Mucosa of rectum (tissue), 2 donors: Measurements from ENCODE around the gene MED9.

ENCODE experiments used
- H3K27ac ChIP-seq, 2 donors: one replicate each; pipeline ENCODE4 v1.7.0; 2013; ENCODE audit warnings: inconsistent platforms in 2 of 2, low read depth in 2 of 2, low read length in 2 of 2
- H3K27me3 ChIP-seq, 2 donors: one replicate each; pipeline ENCODE4 v1.7.0; 2013; ENCODE audit warnings: low read length in 2 of 2; ENCODE audit not compliant: control insufficient read depth in 2 of 2, insufficient read depth in 2 of 2
- H3K36me3 ChIP-seq, 2 donors: one replicate each; pipeline ENCODE4 v1.7.0; 2013; ENCODE audit warnings: low read length in 2 of 2; ENCODE audit not compliant: control insufficient read depth in 2 of 2, insufficient read depth in 2 of 2
- H3K4me1 ChIP-seq, 2 donors: one replicate each; pipeline ENCODE4 v1.7.0; 2013; ENCODE audit warnings: low read length in 2 of 2, mild to moderate bottlenecking in 1 of 2; ENCODE audit not compliant: control insufficient read depth in 2 of 2, insufficient read depth in 2 of 2
- H3K4me3 ChIP-seq, 2 donors: one replicate each; pipeline ENCODE4 v1.7.0; 2013; ENCODE audit warnings: low read length in 2 of 2
- H3K9ac ChIP-seq, 2 donors: one replicate each; pipeline ENCODE4 v1.7.0; 2013; ENCODE audit warnings: low read length in 2 of 2, low read depth in 1 of 2, mild to moderate bottlenecking in 1 of 2
- H3K9me3 ChIP-seq, 2 donors: one replicate each; pipeline ENCODE4 v1.7.0; 2013; ENCODE audit warnings: low read length in 2 of 2; ENCODE audit not compliant: control insufficient read depth in 2 of 2
- donor health status: healthy.
- donor health status: Normal muscosa, but diverticular disease.

Gene MED9

DNA sequence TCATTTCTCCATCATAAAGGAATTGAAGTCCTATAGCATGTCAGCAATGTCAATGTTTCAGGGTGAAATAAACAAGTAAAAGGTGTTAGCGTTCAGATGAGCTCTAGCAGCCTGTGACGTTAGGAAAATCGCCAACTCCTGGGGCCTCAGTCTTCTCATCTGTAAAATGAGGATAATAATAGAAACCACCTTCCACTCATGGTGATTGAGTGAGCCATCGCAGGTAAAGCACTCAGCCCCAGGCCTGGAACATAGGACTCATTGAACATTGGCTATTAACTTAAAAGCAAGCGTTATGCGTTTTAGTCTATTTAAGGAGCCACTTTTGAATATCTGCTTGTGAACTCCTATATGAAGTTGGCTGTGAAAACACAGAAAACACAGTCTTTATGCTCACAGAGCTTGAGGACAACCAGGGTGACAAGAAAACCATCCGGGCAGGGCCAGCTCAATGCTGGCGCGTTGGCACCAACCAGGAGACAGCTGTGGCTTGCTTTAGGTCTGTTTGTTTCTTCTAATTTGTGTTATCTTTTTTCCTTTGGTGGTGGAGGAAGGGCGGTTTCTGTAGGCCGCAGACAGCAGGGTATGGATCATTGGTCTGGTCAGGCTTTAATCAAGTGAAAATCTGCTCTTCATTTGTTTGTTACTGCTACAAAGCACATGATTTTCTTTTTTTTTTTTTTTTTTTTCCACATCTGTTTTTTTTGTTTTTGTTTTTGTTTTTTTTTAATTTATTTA is 35.7 kb upstream of the MED9 start:
- Histone ChIP-seq H3K4me1 (peaks cover 1 to 10% of the 10 kb centered on the region in 2 donors), H3K36me3 (no peaks in the 10 kb centered on the region), H3K27ac (no peak overlapping the region), H3K27me3 (peaks cover 0 to 2% of the 10 kb centered on the region in 2 donors), H3K4me3 (no peak overlapping the region), H3K9me3 (no peaks in the 10 kb centered on the region), H3K9ac (no peak overlapping the region)

- Histone ChIP-seq H3K9me3 (no peaks in the 10 kb centered on the region), H3K9ac (no peak overlapping the region), H3K36me3 (no peaks in the 10 kb centered on the region), H3K4me1 (peaks cover 7 to 15% of the 10 kb centered on the region in 2 donors), H3K27ac (no peak overlapping the region), H3K4me3 (no peak overlapping the region), H3K27me3 (peaks cover 0 to 2% of the 10 kb centered on the region in 2 donors)
Observed at GRCh38 chr17:17443173-17443572, 33.6 kb upstream of the MED9 start.

DNA sequence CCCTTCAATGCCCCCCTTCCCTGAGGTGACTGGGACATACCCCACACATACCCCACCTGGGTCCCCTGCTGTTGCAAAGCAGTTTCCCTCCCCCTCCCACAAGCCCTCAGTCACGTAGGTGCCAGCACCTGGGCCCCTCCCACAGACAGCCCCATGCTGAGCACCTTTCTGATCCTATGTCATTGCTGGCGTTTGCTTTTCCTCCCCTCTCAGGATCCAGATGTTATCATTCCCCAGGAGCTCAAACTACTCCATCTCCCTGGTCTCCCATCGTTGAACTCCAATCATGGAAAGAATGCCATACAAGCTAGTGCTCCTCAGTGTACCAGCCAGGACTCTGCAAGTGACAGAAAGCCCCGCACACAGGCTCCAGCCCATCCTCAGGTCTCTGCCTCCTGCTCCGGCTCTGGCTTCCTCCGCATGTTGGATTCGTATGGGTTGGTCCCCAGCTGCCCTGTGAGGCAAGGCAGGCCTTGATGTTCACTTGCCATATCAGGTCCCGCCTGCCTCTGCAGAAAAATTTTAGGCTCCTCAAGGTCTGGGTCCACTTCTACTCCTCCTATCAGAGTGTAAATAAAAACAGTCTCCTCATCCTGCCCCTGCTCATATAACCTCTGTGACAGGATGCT is 31.4 kb upstream of the MED9 start:
- no peaks in the 10 kb centered on the region for H3K9me3 ChIP-seq
- H3K9ac ChIP-seq = no peak overlapping the region
- peaks cover 0 to 2% of the 10 kb centered on the region in 2 donors for H3K27me3 ChIP-seq
- no peaks in the 10 kb centered on the region for H3K36me3 ChIP-seq
- H3K4me3 ChIP-seq = no peak overlapping the region
- H3K27ac ChIP-seq = peak overlapping the region; percentile 26 to 32
- H3K4me1 ChIP-seq = peaks cover 7 to 15% of the 10 kb centered on the region in 2 donors

DNA sequence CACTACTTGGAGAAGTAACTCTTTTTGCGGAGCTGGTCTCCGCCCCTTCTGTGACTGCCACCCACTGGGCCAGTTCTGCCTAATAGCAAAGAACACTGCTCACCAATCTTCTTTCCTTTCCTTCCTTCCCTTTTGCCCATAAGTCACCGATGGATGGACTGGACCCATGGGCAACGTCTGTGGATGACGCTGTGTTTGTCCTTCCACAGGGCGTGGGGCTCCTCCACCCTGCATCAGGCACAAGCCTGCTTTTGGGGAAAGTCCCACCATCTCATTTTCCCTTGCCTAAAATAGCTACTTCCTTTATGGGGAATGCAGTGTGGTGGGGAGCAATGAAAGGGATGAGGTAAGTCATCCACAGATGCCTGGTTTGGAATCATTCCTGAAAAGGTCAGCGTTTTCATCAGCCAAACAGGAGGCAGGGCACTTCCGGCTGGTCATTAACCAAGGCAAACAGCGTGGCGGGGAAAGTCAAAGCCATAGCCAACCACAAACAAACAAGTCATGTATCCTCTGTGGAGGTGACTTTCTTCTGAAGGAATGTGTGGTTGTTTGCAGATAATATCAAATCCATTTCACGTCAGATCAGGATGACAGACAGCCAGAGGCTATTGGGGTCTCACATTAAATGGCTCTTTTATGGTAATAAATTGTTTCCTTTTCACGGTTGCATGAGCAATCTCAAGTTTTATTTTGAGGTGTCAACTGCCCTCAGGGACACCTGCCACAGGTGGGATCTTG is 30.7 kb upstream of the MED9 start:
- peaks cover 7 to 15% of the 10 kb centered on the region in 2 donors for H3K4me1 ChIP-seq
- H3K27ac ChIP-seq = peak overlapping the region; percentile 26 to 32
- no peaks in the 10 kb centered on the region for H3K36me3 ChIP-seq
- H3K9me3 ChIP-seq = no peaks in the 10 kb centered on the region
- H3K4me3 ChIP-seq = no peak overlapping the region
- H3K27me3 ChIP-seq = peaks cover 0 to 2% of the 10 kb centered on the region in 2 donors
- H3K9ac ChIP-seq = no peak overlapping the region

DNA sequence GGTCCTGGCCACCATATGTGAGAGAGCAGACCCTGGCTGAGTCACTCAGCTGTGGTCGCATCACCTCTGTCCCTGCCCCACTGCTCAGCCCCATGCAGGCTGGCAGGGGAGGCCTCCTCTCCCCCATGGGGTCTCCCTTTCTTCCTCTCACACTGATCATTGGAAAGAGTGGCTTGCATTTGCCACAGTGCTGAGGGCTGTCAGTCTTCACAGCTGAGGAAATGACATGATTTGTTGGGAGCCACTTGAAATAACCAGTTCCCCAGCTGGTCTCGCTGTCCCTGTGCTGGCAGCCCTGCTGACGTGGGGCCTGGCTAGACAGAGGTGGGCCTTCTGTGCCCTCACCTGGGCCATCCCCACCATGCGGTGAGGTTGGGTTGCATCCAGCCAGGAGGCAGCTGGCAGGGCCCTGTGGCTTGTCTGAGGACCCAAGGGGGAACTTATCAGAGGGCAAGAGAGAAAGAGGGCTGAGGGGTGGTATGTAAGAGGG is 30.1 kb upstream of the MED9 start:
- peaks cover 0 to 2% of the 10 kb centered on the region in 2 donors for H3K27me3 ChIP-seq
- H3K4me1 ChIP-seq = peaks cover 7 to 12% of the 10 kb centered on the region in 2 donors
- no peak overlapping the region for H3K4me3 ChIP-seq
- H3K36me3 ChIP-seq = no peaks in the 10 kb centered on the region
- no peak overlapping the region for H3K9ac ChIP-seq
- no peaks in the 10 kb centered on the region for H3K9me3 ChIP-seq
- peak overlapping the region; percentile 26 to 32 for H3K27ac ChIP-seq

DNA sequence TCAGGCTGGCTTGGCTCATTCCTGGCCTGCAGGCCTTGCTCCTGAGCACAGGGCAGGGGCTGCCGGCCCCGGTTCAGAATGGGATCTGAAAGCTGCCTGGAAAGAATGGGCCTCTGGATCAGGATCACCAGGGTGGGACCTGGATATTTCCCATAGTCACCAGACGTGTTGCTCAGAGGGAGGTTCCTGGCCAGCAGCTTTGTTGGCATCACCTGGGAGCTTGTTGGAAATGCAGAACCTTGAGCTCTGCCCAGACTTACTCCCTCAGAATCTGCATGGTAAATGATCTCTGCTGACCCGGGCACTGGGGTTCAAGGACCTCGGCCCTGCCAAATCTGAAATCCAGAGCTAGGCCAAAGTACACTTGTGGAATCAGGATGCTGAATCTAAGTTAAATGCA is 29.5 kb upstream of the MED9 start:
- H3K9ac ChIP-seq = no peak overlapping the region
- H3K36me3 ChIP-seq = no peaks in the 10 kb centered on the region
- H3K4me3 ChIP-seq = no peak overlapping the region
- no peaks in the 10 kb centered on the region for H3K9me3 ChIP-seq
- H3K4me1 ChIP-seq = peaks cover 7 to 12% of the 10 kb centered on the region in 2 donors
- peaks cover 0 to 2% of the 10 kb centered on the region in 2 donors for H3K27me3 ChIP-seq
- no peak overlapping the region for H3K27ac ChIP-seq

DNA sequence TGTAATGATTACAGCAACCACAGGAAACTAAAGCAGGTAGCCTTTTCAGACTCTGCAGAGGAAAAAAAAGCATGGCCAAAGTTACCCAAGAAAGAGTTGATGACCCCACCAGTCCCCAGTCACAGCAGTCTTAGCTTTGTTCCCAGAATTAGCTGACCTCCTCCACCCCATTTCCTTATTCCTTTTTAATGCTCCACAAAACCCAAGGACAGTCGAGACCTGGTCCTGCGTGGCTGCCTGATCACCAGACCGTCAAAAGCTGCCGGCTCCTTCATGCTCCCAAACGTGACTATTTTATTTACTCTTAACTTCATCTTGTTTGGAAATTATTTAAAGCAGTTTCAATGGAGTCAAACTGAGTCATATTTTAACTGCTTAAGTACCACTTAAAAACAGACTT is 28.7 kb upstream of the MED9 start:
- Histone ChIP-seq H3K9ac (no peak overlapping the region), H3K27me3 (peaks cover 0 to 2% of the 10 kb centered on the region in 2 donors), H3K36me3 (no peaks in the 10 kb centered on the region), H3K9me3 (no peaks in the 10 kb centered on the region), H3K27ac (no peak overlapping the region), H3K4me3 (no peak overlapping the region), H3K4me1 (peaks cover 7 to 12% of the 10 kb centered on the region in 2 donors)

- H3K27me3 ChIP-seq = peaks cover 0 to 2% of the 10 kb centered on the region in 2 donors
- no peak overlapping the region for H3K27ac ChIP-seq
- no peaks in the 10 kb centered on the region for H3K9me3 ChIP-seq
- no peak overlapping the region for H3K4me3 ChIP-seq
- no peaks in the 10 kb centered on the region for H3K36me3 ChIP-seq
- no peak overlapping the region for H3K9ac ChIP-seq
- peaks cover 7 to 12% of the 10 kb centered on the region in 2 donors for H3K4me1 ChIP-seq
Observed at GRCh38 chr17:17448723-17449122, 28.1 kb upstream of the MED9 start.

- H3K27me3 ChIP-seq = no peaks in the 10 kb centered on the region
- H3K4me3 ChIP-seq = no peak overlapping the region
- no peaks in the 10 kb centered on the region for H3K36me3 ChIP-seq
- H3K9me3 ChIP-seq = no peaks in the 10 kb centered on the region
- no peak overlapping the region for H3K27ac ChIP-seq
- H3K4me1 ChIP-seq = no peaks in the 10 kb centered on the region
- H3K9ac ChIP-seq = no peak overlapping the region
Observed at GRCh38 chr17:17453088-17453487, 23.7 kb upstream of the MED9 start.

DNA sequence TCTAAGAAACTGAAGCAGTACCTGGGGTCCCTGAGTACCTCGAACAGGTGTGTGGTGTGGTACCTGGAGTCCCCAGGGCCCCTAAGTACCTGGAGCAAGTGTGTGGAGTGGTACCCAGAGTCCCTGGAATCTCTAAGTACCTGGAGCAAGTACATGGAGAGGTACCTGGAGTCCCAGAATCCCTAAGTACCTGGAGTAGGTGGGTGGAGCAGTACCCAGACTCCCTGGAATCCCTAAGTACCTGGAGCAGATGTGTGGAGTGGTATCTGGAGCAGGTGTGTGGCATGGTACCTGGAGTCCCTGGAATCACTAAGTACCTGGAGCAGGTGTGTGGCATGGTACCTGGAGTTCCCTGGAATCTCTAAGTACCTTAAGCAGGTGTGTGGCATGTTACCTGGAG is 22.5 kb upstream of the MED9 start:
- H3K27ac ChIP-seq = no peak overlapping the region
- no peaks in the 10 kb centered on the region for H3K4me1 ChIP-seq
- no peaks in the 10 kb centered on the region for H3K36me3 ChIP-seq
- H3K9me3 ChIP-seq = no peaks in the 10 kb centered on the region
- no peak overlapping the region for H3K9ac ChIP-seq
- no peak overlapping the region for H3K4me3 ChIP-seq
- H3K27me3 ChIP-seq = no peaks in the 10 kb centered on the region
